Amniotic epithelial cell (primary cell): Measurements from ENCODE around the gene CFAP119.
"Not testable (repeated sequence)": the region's sequence is repeated elsewhere in the genome, so short reads cannot be mapped to it uniquely, and the experiment has no call there.

ENCODE experiments used
- DNase-seq: peaks from one replicate; pipeline ENCODE4 v3.0.0-alpha.2; 2010; ENCODE audit warnings: low read depth

The CFAP119 gene

DNA sequence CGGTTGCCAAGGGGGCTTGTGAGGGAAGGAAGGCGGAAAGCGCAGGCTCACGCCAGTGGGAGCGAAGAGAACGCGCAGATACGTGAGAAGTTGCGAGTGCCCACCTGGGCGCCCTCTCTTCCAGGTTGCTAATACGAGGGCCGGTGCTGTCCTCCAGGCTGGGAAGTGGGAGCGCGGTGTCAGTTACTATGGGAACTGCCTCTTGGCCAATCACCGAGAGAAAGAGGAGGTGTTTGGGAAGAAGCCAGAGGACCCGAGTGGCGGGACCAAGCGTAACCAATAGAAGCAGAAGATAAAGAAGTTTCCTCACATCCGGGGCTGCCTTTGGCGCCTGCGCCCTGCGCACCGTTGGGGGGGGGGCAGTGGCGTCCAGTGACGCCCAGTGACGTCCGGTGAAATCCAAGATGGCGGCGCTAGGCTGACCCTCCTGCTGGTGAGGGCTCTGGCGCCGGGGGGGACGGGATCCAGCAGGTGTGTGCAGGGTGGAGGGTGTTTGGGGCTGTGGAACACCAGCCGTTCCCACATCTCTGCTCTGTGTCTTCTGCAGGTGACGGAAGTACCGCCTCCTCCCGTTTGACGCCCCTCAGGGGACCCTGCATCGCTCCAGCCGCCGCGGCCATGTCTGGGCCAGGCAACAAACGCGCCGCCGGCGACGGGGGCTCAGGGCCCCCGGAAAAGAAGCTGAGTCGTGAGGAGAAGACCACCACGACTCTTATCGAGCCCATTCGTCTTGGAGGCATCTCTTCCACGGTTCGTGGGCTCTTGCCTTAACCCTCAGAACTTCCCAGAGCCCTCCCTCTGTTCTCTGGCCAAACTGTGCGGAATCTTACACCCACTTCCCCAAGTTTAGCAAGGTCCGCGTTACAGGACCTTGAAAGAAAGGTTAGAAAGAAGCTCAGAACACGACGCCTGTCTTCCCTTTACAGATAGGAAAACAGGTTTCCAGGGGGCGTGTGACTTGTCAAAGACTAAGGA lies at the start of gene CFAP119, which contains the start of gene RNF40:
TSS of gene CFAP119 (minus strand) at position 135 of the 975 bp plus-strand sequence. CDS start 314 bp downstream, outside the sequence.
TSS of gene RNF40 (plus strand) at position 395 of the 975 bp plus-strand sequence. CDS start at position 619, 224 bp downstream.
- DNase-seq = peak; percentile 97

GRCh38 chr16:30809675-30810074 lies 47.8 kb upstream of the CFAP119 start:
- DNase-seq = not testable (repeated sequence)

GRCh38 chr16:30808890-30809426 lies 47.1 kb upstream of the CFAP119 start:
- DNase-seq = peak; percentile 43

GRCh38 chr16:30808146-30808545 lies 46.3 kb upstream of the CFAP119 start:
- no peak for DNase-seq

DNA sequence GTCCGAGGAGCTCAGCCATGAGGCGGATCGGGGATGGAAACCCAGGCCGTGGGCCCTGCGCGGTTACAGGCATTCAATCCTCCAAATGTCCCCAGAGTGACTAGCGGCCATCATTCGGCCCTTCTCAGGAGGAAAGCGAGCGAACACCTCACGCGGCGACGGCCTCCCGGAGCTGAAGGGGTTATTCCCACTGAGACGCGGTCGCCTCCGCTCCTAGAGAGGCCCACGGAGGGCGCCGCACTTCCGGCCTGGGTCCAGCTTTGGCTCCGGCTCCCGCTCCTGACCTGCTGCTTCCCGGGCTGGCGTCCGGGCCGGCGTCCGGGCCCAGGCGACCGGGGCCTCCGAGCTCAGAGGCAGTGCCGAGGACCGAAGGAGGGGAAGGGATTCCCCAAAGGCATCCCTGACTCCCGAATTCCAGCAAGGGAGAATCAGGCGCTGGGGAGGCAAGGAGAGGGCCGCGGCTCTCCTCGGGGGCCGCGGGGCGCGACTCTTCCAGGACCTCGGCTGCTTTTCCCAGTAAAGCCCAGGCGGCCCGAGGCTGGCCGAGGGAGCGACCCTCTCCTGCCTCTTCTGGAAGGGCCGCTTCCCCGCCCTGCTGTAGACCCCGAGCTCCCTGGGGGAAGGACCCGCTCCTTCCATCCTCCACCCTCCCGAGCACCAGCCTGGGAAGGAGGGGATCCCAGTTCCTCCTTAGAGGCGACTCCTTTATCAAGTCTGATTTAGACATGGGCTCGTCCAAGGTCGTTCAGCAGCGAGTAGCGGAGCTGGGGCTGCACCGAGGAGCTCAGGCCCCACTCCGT lies 43.7 kb upstream of the CFAP119 start:
- DNase-seq = peak; percentile 78

- DNase-seq = no peak
Measured at GRCh38 chr16:30805056-30805369, 43.2 kb upstream of the CFAP119 start.

DNA sequence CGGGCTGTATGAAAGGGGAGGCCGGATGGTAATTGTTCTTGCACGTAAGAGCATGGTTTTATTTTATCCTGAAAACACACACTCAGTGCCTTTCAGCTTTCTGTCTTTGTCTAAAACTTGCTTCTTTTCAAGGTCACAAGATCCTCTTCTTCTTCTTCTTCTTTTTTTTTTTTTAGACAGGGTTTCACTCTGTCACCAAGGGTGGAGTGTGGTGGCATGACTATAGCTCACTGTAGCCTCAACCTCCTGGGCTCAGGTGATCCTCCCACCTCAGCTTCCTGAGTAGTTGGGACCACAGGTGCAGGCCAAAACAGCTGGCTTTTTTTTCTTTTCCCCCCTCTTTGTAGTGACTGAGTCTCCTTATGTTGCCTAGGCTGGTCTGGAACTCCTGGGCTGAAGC lies 41.1 kb upstream of the CFAP119 start:
- no peak for DNase-seq

- DNase-seq = no peak
Measured at GRCh38 chr16:30797670-30798309, 35.9 kb upstream of the CFAP119 start.

DNA sequence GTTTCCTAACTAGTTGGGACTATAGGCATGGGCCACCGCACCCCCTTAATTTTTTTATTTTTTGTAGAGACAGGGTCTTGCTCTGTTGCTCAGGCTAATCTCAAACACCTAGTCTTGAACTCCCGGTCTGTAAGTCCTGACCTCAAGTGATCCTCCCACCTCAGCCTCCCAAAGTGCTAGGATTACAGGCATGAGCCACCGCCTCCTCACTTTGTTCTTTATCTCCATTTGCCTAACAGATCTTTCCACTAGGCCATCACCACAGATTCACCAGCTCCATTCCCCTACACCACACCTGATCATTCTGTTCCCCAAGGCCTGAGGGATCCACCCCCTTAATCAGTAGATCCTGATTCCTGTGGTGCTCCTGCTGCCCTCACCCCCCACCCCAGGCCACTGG lies 32.8 kb upstream of the CFAP119 start:
- no peak for DNase-seq

GRCh38 chr16:30793508-30794069 lies 31.7 kb upstream of the CFAP119 start:
- DNase-seq = no peak

DNA sequence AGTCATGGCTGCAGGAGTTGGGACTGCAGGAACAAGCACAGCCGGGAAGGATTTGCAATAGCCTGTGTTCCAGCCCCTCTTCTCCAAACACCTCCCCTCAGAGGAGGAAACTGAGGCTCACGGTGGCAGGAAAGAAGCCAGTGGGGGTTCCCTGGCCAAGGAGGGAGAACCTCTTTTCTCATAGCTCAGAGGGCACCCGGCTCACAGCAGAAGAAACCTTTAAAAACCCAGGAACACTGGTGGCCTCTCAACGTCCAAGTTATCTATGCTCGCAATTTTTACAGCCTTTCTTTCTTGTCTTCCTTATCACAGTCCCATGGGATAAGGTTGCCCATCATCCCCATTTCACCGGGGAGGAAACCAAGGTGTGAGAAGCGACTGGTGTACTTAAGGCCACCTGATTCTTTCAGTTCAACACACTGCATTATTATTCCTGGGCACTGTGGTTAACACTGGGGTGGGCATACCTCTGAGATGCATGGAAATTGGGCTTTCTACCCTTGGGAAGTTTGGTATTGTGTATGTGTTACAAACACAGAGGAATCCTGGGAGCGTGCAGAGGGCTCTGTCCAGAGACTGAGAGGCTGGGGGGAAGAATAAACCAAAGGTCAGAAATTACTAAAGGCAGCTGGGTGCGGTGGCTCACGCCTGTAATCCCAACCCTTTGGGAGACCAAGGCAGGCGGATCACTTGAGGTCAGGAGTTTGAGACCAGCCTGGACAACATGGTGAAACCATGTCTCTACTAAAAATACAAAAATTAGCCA lies 25.9 kb upstream of the CFAP119 start:
- DNase-seq = no peak

DNA sequence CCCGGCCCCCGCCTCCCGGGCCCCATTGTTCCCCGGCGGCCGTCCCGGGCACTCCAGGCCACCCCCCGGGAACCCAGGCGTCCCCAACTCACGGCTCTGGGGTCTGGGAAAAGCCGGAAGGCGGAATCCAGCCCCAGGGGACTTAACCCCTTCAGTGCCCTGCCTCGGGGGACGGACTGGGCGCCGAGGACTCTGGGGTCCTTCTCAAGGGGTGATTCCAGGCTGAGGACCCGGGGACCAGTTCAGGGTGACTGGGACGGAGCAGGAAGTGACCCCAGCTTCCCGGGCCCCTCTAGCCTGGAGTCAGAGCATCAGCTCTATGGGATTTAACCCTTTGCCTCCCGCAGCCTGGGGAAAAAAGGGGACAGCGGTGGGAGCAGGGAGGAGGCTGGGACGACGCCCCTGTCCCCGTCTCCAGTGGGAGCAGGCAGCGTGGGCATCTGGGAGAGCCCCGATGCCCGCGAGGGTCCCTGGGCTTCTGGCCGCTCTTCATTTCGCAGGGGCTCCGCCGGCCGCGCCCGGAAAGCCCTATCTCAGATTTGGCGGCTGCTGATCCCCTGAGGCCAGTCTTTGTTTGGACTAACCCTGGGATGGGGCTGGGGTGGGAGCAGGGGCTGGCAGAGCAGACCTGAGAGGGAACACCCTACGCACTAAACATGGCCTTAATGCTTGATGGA lies 25.2 kb upstream of the CFAP119 start, which contains the start of gene ZNF629:
TSS of gene ZNF629 (minus strand) at position 270 of the 677 bp plus-strand sequence. CDS start 2,723 bp downstream, outside the sequence.
- peak; percentile 68 for DNase-seq

GRCh38 chr16:30786115-30786935 lies 24.5 kb upstream of the CFAP119 start:
- DNase-seq = peak; percentile 70

DNA sequence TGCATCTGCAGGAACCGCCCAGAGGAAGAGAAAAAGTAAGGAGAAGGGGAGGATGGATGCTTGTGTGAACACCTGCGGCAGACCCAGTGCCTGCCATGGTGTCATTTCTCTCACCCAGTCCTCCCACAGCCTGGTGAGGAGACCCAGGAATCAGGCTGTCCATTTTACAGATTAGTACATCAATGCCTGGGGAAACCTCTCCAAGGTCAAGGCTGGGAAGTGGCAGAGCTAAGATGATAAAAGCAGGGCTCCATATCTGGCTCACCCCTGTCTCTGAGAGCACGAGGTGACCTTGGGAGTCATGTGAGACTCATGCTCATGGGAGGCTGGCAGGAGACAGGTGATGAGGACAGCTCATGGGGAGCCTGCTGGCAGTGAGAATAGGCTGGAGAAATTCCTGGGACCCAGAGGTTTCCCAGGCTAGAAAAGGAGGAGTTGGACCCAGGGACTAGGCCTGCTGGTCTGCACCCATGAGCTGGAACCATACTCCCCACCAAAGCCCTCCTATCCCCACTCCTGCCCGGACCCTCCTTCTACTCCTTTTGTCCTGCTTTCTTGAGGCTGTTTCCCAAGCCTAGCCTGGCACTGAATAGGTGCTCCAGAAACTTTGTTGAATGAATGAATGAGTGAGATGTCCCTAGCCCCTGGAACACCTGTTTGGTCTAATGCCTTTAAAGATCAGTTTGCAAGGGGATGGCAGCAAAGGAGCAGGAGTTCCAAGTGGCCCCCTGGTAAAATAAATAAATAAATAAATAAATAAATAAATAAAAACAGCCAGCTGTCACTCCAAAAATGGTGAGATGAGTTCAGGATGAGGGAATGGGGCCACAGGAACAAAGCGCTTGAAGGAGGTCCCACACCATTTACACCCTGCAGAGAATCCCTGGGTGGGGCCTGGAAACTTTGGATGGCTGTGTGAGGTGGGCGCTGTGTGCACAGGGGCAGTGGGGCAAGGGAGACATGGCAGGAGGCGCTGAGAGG lies 23.6 kb upstream of the CFAP119 start:
- peak; percentile 46 for DNase-seq

GRCh38 chr16:30784215-30784614 lies 22.4 kb upstream of the CFAP119 start:
- no peak for DNase-seq

DNA sequence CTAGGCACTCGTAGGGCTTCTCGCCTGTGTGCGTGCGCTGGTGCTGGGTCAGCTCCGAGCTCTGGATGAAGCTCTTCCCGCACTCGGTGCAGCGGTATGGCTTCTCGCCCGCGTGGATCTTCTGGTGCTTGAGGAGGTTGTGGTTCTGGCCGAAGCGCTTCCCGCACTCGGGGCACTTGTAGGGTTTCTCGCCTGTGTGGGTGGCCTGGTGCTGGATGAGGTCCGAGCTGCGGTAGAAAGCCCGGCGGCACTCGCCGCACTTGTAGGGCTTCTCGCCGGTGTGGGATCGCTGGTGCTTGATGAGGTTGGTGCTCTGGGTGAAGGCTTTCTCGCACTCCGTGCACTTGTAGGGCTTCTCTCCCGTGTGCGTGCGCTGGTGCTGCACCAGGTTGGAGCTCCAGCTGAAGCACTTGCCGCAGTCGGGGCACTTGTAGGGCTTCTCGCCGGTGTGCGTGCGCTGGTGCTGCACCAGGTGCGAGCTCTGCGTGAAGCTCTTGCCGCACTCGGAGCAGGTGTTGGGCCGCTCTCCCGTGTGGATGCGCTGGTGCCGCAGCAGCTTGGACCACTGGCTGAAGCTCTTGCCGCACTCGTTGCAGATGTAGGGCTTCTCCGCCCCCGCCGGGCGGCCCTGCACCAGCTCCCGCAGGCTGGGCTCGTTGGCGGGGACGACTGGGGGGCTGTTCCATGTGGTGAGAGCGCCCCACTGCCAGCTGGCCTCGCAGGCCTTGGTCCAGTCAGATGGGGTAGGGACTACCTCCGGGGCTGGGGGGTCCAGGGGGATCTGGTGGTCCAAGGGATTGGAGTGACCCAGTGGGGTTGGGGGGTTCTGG lies 21.6 kb upstream of the CFAP119 start:
- no peak for DNase-seq
